Tibial nerve (tissue), 4 donors: ENCODE data around the gene LCA5.

Experiments used
- EP300 ChIP-seq, 2 donors: sonication (generic); formaldehyde crosslinking; IDR thresholded peaks; one replicate each; pipeline ENCODE4 v1.6.1; 2017; ENCODE audit warnings: antibody characterized with exemption in 2 of 2, mild to moderate bottlenecking in 1 of 2
- POLR2A ChIP-seq, 2 donors: fragments of 450-650 bp; IDR thresholded peaks; one replicate each; pipeline ENCODE4 v1.6.1; 2017; ENCODE audit warnings: antibody characterized with exemption in 2 of 2, mild to moderate bottlenecking in 2 of 2, moderate library complexity in 2 of 2
- TF ChIP-seq, protein P1 (sequence below), 5 experiments: fragments of 200-600 bp in 3 of 5; fragments of 450-650 bp in 2 of 5; sonication (generic) in 3 of 5; IDR thresholded peaks; one replicate each; pipeline ENCODE4 v1.5.1; 2016 to 2019; ENCODE audit warnings: antibody characterized with exemption in 5 of 5, mild to moderate bottlenecking in 3 of 5, moderate library complexity in 2 of 5

DNA sequence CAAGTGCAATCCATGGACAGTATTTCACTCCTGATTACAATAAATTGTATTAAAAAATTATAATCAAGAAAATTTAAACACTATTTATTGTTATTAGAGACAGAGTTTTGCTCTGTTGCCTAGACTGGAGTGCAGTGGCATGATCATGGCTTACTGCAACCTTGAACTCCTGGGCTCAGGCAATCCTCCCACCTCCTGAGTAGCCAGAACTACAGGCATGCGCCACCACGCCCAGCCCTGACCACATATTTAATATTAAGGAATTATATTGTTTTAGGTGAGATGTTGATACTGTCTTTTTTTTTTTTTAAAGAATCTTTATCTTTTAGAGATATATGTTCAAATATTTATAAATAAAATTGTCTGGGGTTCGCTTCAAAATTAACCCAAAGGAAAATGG is 14.6 kb downstream of the LCA5 start:
- TF ChIP-seq POLR2A (IDR thresholded peaks at IDR 0.05), result no peak
- TF ChIP-seq, protein P1, sequence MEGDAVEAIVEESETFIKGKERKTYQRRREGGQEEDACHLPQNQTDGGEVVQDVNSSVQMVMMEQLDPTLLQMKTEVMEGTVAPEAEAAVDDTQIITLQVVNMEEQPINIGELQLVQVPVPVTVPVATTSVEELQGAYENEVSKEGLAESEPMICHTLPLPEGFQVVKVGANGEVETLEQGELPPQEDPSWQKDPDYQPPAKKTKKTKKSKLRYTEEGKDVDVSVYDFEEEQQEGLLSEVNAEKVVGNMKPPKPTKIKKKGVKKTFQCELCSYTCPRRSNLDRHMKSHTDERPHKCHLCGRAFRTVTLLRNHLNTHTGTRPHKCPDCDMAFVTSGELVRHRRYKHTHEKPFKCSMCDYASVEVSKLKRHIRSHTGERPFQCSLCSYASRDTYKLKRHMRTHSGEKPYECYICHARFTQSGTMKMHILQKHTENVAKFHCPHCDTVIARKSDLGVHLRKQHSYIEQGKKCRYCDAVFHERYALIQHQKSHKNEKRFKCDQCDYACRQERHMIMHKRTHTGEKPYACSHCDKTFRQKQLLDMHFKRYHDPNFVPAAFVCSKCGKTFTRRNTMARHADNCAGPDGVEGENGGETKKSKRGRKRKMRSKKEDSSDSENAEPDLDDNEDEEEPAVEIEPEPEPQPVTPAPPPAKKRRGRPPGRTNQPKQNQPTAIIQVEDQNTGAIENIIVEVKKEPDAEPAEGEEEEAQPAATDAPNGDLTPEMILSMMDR (IDR thresholded peaks at IDR 0.05), result no peak
- no peak for TF ChIP-seq EP300 (IDR thresholded peaks at IDR 0.05)
